A673 (cell line): ENCODE results near the gene CSRNP2. TPM values are rescaled to one million over a fixed set of nuclear protein-coding genes. Genes with fewer than 3 reads are reported as not detected.

Experiments used
- BruUV-seq: library from RNA; stranded (reverse); fragments of 400-500 nt; replicated peaks from 2 replicates; lab custom pipeline; 2021; lab: Mats Ljungman, UMichigan
- CTCF ChIA-PET: fragments of 300-600 bp; sonication (Branson Sonifier 250); formaldehyde crosslinking; loops from one replicate; lab custom pipeline; 2022; ENCODE audit warnings: antibody characterized with exemption; lab: Charles Lee
- POLR2A ChIA-PET: fragments of 300-600 bp; sonication (Branson Sonifier 250); formaldehyde crosslinking; loops from one replicate; lab custom pipeline; 2022; ENCODE audit warnings: antibody characterized with exemption; ENCODE audit not compliant: low non-redundant PET; lab: Charles Lee
- DNase-seq: peaks from one replicate; pipeline ENCODE4 v3.0.0-alpha.2; 2015; ENCODE audit warnings: low spot score
- H3K27ac ChIP-seq: fragments of 200-600 bp; sonication (generic); 2 replicates; pipeline ENCODE4 v1.5.1; 2016; ENCODE audit warnings: mixed run types, low read depth, mild to moderate bottlenecking, mixed read lengths, antibody characterized with exemption, low read length; ENCODE audit not compliant: poor library complexity, severe bottlenecking
- H3K27me3 ChIP-seq: fragments of 200-600 bp; sonication (generic); replicated peaks from 2 replicates; pipeline ENCODE4 v1.6.1; 2017; ENCODE audit warnings: mixed run types, low read depth, mild to moderate bottlenecking, mixed read lengths, antibody characterized with exemption, low read length; ENCODE audit not compliant: insufficient read depth, poor library complexity
- H3K36me3 ChIP-seq: fragments of 200-600 bp; sonication (generic); 2 replicates; pipeline ENCODE4 v1.6.1; 2016; ENCODE audit warnings: mixed run types, mild to moderate bottlenecking, mixed read lengths, antibody characterized with exemption, low read length; ENCODE audit not compliant: insufficient read depth, poor library complexity, severe bottlenecking
- H3K4me1 ChIP-seq: fragments of 200-600 bp; sonication (generic); 2 replicates; pipeline ENCODE4 v1.6.1; 2017; ENCODE audit warnings: mixed run types, mild to moderate bottlenecking, mixed read lengths, antibody characterized with exemption, low read length; ENCODE audit not compliant: insufficient read depth, poor library complexity, severe bottlenecking
- H3K4me3 ChIP-seq: fragments of 200-600 bp; sonication (generic); 2 replicates; pipeline ENCODE4 v1.5.1; 2016; ENCODE audit warnings: low read depth, mixed run types, mild to moderate bottlenecking, mixed read lengths, low read length; ENCODE audit not compliant: poor library complexity, severe bottlenecking
- H3K9me3 ChIP-seq: fragments of 200-600 bp; sonication (generic); 2 replicates; pipeline ENCODE4 v1.6.1; 2016; ENCODE audit warnings: mixed run types, low read depth, mild to moderate bottlenecking, mixed read lengths, antibody characterized with exemption, low read length; ENCODE audit not compliant: poor library complexity, severe bottlenecking
- EZH2 ChIP-seq: fragments of 200-600 bp; sonication (generic); IDR thresholded peaks from 2 replicates; pipeline ENCODE4 v1.6.1; 2017; ENCODE audit warnings: borderline replicate concordance, low read depth, mild to moderate bottlenecking, mixed read lengths, antibody characterized with exemption, low read length; ENCODE audit not compliant: poor library complexity, severe bottlenecking
- intact Hi-C: fragments of 100-400 bp; cut with micrococcal nuclease; formaldehyde crosslinking; loops from one replicate; pipeline ENCODE4 v1.10.0; 2022; ENCODE audit not compliant: unreplicated experiment
- total RNA-seq: library from RNA; stranded (reverse); gene quantifications from 2 replicates; pipeline ENCODE4 v1.2.3, GENCODE V29; 2021
- TF ChIP-seq, protein P1 (sequence below): fragments of 300-800, 200-600 bp; sonication (generic); conservative IDR thresholded peaks from 2 replicates; pipeline ENCODE4 v1.5.1; 2017; ENCODE audit warnings: low read depth, mild to moderate bottlenecking, antibody characterized with exemption, low read length, moderate library complexity, mixed read lengths

Gene CSRNP2
- total RNA-seq, 1 experiment from 2014 or later, result 38.8 TPM

DNA sequence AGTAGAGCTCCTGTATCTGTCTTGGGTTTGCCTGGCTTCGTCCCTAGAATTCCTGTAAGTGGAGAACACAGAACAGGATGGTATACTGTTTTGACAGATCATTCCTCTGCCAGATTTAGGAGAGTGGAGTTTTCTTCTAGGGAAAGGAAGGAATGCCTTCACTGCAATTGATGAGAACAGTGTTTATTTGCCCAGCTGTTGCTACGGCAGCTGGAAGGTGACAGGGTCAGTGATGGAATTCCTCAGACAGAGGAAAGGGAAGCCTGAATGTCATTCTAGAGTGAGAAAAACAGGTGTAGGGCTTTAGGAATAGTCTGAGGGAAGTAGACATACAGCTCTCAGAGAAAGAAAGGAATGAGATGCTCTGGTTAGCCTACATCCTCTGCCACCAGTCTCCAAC, 11.7 kb downstream of the CSRNP2 start:
- ChIA-PET CTCF (interaction anchor here (0.6 kb wide), 1 partner anchor 246 kb away, joined by 6 read pairs; no protein-coding TSS in a partner anchor), POLR2A (interaction anchor here (0.5 kb wide), 1 partner anchor 289 kb away, joined by 3 read pairs; no protein-coding TSS in a partner anchor)
- peaks cover 38% of the 10 kb centered on the region for H3K36me3 ChIP-seq
- H3K9me3 ChIP-seq, result no peaks in the 10 kb centered on the region
- H3K27ac ChIP-seq, result no peak overlapping the region
- TF ChIP-seq, protein P1, sequence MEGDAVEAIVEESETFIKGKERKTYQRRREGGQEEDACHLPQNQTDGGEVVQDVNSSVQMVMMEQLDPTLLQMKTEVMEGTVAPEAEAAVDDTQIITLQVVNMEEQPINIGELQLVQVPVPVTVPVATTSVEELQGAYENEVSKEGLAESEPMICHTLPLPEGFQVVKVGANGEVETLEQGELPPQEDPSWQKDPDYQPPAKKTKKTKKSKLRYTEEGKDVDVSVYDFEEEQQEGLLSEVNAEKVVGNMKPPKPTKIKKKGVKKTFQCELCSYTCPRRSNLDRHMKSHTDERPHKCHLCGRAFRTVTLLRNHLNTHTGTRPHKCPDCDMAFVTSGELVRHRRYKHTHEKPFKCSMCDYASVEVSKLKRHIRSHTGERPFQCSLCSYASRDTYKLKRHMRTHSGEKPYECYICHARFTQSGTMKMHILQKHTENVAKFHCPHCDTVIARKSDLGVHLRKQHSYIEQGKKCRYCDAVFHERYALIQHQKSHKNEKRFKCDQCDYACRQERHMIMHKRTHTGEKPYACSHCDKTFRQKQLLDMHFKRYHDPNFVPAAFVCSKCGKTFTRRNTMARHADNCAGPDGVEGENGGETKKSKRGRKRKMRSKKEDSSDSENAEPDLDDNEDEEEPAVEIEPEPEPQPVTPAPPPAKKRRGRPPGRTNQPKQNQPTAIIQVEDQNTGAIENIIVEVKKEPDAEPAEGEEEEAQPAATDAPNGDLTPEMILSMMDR, result no peak
- TF ChIP-seq EZH2, result no peak
- no peak overlapping the region for H3K4me3 ChIP-seq
- H3K4me1 ChIP-seq, result peaks cover 10% of the 10 kb centered on the region
- BruUV-seq, result no TSS peak
- intact Hi-C loops, result no loop called here
- H3K27me3 ChIP-seq, result no peaks in the 10 kb centered on the region
- DNase-seq, result no peak

DNA sequence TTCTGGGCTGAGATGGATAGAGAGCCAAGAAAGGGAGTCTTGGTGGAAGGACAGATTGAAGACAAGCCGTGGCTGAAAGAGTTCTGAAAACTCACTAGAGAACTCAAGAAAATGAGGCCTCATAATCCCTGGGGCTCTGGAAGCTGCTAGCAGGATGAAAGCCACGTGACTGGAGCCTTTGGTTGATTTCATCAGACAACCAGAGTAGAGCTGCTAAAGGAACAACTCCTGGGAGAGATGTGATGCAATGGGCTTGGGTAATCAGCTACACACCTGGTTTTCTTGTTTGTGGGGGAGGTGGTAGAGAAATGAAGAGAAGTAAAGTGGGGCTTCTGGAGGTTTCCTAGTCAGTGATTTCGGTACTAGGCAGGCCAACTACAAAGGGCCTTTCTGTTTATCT, 13.4 kb downstream of the CSRNP2 start:
- POLR2A ChIA-PET, result no interaction called here
- intact Hi-C loops, result no loop called here
- BruUV-seq, result no TSS peak

DNA sequence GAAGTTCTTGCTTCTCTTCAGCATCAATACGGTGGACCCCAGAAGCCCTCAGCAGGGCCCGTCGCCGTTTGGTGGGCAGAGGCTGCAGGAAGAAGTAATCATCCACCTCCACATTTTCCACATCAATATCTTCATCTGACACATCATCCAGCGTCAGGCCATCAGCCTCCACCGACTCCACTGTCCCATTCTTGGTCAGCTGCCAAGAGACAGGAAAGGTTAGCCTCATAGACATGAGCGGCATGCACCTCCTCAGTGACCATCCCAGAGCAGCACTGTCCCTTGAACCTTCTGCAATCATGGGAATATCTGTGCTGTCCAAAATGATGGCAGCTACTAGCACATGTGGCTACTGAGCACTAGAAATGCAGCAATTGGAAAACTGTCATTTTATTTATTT, 15.6 kb downstream of the CSRNP2 start:
- Histone ChIP-seq H3K27ac (no peak overlapping the region), H3K4me3 (no peak overlapping the region), H3K27me3 (no peaks in the 10 kb centered on the region), H3K36me3 (peaks cover 64% of the 10 kb centered on the region), H3K4me1 (peaks cover 10% of the 10 kb centered on the region), H3K9me3 (no peaks in the 10 kb centered on the region)
- TF ChIP-seq, protein P1, result no peak
- TF ChIP-seq EZH2, result no peak
- no TSS peak for BruUV-seq
- ChIA-PET CTCF (no interaction called here), POLR2A (no interaction called here)
- intact Hi-C loops, result no loop called here
- no peak for DNase-seq

More for the DNA sequence above, 13.4 kb downstream of the CSRNP2 start:
- CTCF ChIA-PET, result no interaction called here
- TF ChIP-seq, protein P1, result no peak
- no peak for TF ChIP-seq EZH2
- no peaks in the 10 kb centered on the region for H3K27me3 ChIP-seq
- H3K4me3 ChIP-seq, result no peak overlapping the region
- peak overlapping the region; percentile 62 for H3K27ac ChIP-seq
- H3K4me1 ChIP-seq, result peaks cover 10% of the 10 kb centered on the region
- H3K36me3 ChIP-seq, result peaks cover 50% of the 10 kb centered on the region
- H3K9me3 ChIP-seq, result no peaks in the 10 kb centered on the region
- DNase-seq, result peak; percentile 34
